T47D (cell line): ENCODE results near the gene RSRC2.
"Not testable (repeated sequence)": the region's sequence is repeated elsewhere in the genome, so short reads cannot be mapped to it uniquely, and the experiment has no call there.

Experiments used
- DNase-seq, 2 experiments: peaks; one replicate each; pipeline versions ENCODE4 v3.0.0 to v3.0.0-alpha.2; 2011 to 2012; ENCODE audit warnings: low read depth in 1 of 2, low spot score in 1 of 2
- JUND ChIP-seq: IDR thresholded peaks from 2 replicates; pipeline ENCODE4 v1.6.1; 2012; ENCODE audit warnings: low read depth
- in situ Hi-C: cut with HindIII; loops from 2 replicates; pipeline ENCODE4 v1.10.0; 2016; ENCODE audit warnings: low sequenced_read_pairs, low pct_unique_long_range_greater_than_20kb

RSRC2 gene, protein sequence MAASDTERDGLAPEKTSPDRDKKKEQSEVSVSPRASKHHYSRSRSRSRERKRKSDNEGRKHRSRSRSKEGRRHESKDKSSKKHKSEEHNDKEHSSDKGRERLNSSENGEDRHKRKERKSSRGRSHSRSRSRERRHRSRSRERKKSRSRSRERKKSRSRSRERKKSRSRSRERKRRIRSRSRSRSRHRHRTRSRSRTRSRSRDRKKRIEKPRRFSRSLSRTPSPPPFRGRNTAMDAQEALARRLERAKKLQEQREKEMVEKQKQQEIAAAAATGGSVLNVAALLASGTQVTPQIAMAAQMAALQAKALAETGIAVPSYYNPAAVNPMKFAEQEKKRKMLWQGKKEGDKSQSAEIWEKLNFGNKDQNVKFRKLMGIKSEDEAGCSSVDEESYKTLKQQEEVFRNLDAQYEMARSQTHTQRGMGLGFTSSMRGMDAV

GRCh38 chr12:122526683-122527477 lies at the start of gene RSRC2, which contains the start of gene KNTC1:
Gene RSRC2 (minus strand): TSS chr12:122526936. CDS start chr12:122526853, 83 bp downstream.
Gene KNTC1 (plus strand): TSS chr12:122527249. CDS start chr12:122530064, 2,815 bp downstream.
- TF ChIP-seq JUND: no peak; the same call in 1 of the 2 replicates
- DNase-seq: peak; percentile 89 to 100
- in situ Hi-C loops: no loop called here

DNA sequence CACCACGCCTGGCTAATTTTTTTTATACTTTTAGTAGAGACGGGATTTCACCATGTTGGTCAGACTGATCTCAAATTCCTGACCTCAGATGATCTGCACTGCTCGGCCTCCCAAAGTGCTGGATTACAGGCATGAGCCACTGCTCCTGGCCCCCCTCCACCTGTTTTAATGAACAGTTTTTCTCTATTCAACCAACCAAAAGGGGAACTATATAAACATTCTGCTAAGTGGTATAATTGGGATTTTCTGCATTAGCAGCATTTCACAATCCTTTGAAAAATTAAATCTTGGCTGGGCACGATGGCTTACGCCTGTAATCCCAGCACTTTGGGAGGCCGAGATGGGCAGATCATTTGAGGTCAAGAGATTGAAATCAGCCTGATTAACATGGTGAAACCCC lies 45.1 kb upstream of the RSRC2 start:
- in situ Hi-C loops: no loop called here
- TF ChIP-seq JUND: no peak
- no peak for DNase-seq

DNA sequence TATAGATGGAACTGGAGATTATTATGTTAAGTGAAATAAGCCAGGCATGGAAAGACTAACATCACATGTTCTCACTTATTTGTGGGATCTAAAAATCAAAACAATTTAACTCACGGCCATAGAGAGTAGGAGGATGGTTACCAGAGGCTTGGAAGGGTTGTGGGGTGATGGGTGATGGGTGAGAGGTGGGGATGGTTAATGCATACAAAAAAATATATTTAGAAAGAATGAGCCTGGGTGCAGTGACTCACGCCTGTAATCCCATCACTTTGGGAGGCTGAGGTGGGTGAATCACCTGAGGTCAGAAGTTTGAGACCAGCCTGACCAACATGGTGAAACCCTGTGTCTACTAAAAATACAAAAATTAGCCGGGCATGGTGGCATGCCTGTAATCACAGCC lies 43.3 kb upstream of the RSRC2 start:
- DNase-seq, in situ Hi-C loops: not testable (repeated sequence)

DNA sequence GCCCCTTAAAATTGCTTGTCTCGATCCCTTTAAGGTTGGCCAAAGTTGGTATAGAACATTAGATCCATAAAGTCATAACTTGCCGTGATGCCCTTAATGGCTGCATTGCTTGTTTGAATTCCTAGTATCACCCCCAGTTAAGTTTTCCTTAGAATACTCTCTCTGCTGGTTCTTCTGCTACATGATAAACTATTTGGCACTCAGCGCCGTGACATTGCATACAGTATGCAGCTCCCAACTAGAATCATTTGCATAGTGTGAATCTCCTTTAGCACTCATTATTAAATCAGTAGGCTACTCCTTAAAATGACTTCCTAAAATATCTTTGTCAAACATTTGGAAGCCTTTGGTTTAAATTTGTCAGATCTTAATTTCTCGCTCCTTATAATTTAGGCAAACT lies 42.6 kb upstream of the RSRC2 start:
- TF ChIP-seq JUND: no peak
- no peak for DNase-seq
- in situ Hi-C loops: no loop called here

DNA sequence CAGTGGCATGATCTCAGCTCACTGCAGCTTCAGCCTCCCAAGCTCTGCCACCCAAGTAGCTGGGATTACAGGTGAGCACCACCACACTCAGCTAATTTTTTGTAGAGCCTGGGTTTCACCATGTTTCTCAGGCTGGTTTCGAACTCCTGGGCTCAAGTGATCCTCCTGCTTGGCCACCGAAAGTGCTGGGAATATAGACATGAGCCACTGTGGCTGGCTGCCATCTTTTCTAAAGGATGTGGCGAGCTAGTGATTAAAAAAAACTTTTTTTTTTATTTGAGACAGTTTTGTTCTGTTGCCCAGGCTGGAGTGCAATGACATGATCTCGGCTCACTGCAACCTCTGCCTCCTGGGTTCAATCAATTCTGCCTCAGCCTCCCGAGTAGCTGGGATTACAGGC lies 40.1 kb upstream of the RSRC2 start:
- DNase-seq, in situ Hi-C loops: not testable (repeated sequence)

DNA sequence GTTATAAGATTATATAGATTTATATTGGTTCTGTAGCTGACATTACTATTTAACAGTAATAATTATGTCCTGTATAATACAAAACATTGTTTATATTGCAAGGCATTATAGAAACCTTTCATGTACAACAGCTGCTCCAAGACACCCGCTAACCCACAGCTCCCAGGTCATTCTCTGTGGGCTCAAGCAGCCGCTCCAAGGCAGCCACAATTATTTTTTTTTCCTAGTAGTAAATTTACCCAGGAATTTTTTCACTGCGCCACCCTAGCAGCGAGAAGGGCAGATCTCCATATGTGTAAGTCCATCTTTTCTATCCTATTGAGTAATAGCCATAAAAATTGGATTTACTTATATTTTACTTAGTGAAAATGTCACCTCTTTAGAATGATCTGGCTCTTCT lies 36.6 kb upstream of the RSRC2 start:
- in situ Hi-C loops: no loop called here
- TF ChIP-seq JUND: no peak
- no peak for DNase-seq

DNA sequence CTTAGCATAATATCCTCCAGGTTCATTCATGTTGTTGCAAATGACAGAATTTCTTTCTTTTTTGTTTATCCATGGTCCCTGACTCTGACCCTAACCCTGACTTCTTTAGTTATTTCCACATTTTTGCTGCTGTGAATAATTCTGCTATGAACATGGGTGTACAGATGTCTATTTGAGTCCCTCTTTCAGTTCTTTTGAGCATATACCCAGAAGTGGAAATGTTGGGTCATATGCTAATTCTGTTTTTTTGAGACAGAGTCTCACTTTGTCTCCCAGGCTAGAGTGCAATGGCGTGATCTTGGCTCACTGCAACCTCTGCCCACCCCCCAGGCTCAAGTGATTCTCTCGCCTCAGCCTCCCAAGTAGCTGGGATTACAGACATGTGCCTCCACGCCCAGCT lies 33.4 kb upstream of the RSRC2 start:
- no peak for TF ChIP-seq JUND
- in situ Hi-C loops: no loop called here
- no peak for DNase-seq

DNA sequence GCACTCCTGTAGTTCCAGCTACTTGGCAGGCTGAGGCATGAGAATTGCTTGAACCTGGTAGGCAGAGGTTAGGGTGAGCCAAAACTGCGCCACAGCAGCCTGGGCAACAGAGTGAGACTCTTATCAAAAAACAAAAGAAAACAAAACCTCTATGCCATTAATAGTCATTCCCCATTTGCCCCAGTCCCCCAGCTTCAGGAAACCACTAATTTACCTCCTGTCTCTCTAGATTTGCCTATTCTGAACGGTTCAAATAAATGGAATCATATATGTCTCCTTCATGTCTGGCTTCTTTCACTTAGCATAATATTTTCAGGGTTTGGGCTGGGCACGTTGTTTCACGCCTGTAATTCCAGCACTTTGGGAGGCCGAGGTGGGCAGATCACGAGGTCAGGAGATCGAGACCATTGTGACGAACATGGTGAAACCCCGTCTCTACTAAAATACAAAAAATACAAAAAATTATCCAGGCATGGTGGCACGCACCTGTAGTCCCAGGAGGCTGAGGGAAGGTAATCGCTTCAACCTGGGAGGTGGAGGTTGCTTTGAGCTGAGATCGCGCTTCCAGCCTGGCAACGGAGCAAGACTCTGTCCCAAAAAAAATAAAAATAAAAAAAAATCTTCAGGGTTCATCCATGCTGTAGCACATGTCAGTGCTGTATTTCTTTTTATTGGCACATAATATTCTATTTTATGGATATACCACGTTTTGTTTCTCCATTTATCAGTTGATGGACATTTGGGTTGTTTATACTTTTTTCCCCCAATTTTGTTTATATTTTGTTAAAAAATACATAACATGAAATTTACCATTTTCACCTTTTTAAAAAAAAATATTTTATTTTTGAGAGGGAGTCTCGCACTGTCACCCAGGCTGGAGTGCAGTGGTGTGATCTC lies 32.3 kb upstream of the RSRC2 start:
- in situ Hi-C loops: no loop called here
- TF ChIP-seq JUND: no peak
- DNase-seq: no peak

DNA sequence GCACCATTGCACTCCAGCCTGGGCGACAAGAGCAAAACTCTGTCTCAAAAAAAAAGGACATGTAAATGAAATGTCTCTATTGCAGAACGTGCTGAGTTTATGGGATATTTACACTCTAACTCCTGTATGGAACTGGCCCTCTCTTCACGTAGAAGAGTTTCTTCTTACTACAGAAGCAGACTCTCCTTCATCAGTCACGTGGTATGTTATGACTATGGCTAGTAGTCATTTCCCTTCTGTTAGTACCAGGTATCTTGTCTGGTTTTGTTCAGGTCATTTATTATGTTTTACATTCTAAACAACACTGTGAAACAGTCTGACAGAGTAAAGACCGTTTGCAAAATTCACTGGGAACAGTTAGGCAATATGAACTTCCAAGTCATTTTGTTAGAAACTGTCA lies 20.6 kb upstream of the RSRC2 start:
- in situ Hi-C loops: no loop called here
- TF ChIP-seq JUND: no peak
- no peak for DNase-seq

- no peak for DNase-seq
- in situ Hi-C loops: no loop called here
- TF ChIP-seq JUND: no peak
Measured at GRCh38 chr12:122545855-122546254, 19.1 kb upstream of the RSRC2 start.

DNA sequence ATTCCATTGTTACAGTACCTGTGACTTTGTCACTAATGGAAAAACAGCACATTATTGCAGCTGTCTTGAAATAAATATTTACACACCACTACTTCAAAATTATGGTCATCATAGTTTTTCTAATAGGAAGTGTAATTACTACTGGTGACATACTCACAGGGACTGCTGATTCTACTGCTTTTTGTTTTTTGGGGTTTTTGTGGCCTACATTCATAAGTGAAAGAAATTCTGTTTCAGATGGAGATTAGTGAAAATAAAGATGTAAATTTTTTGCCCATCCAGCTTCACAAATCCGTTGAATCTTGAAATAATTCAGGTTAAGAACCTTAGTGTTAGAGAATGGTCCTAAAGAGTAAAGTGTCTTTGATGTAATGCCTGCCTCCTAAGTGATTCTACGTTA lies 17.8 kb upstream of the RSRC2 start:
- no peak for DNase-seq
- in situ Hi-C loops: no loop called here
- no peak for TF ChIP-seq JUND

GRCh38 chr12:122538496-122538895 lies 11.8 kb upstream of the RSRC2 start:
- TF ChIP-seq JUND: no peak
- no peak for DNase-seq
- in situ Hi-C loops: no loop called here

DNA sequence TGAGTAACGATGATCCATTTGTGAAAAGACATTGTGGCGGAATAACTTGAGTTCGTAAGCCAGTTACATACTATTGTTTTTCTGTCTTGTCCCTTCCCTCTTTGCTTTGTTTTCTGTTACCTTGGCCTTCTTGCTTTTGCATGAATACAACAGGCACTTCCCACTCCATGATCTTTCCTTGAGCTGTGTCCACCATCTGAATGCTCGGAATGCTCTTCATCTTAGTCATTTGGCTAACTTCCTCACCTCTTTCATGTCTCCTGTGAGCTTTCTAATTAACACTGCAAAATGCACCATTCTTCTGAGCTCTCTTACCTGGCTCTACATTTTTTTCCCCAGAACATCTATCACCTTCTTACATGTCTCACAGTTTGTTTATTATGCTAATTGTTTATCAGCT lies 10.3 kb upstream of the RSRC2 start:
- no peak for TF ChIP-seq JUND
- DNase-seq: no peak
- in situ Hi-C loops: no loop called here
